ENCODE results near the gene UGT2B28.

- TF ChIP-seq POLR2AphosphoS5 (IDR thresholded peaks at IDR 0.05; ENCODE audit: low read depth, low read length) (no peak), TAF1 (IDR thresholded peaks at IDR 0.05; ENCODE audit: low read depth, low read length) (no peak), POLR2A (IDR thresholded peaks at IDR 0.05; ENCODE audit: low read depth, low read length) (no peak)
Observed at GRCh38 chr4:69322055-69322454, 41.8 kb downstream of the UGT2B28 start.
